Neutrophil (primary cell): Measurements from ENCODE around the gene PI4KA.
"Not testable (repeated sequence)": the region's sequence is repeated elsewhere in the genome, so short reads cannot be mapped to it uniquely, and the experiment has no call there.

Source experiments
- H3K27ac ChIP-seq: fragments of 200-600 bp; sonication (generic); 2 replicates; pipeline ENCODE4 v1.5.1; 2016; ENCODE audit warnings: mild to moderate bottlenecking, moderate library complexity
- H3K27me3 ChIP-seq: fragments of 200-600 bp; sonication (generic); 2 replicates; pipeline ENCODE4 v1.6.0; 2016; ENCODE audit warnings: mild to moderate bottlenecking
- H3K36me3 ChIP-seq: fragments of 200-600 bp; sonication (generic); 2 replicates; pipeline ENCODE4 v1.5.1; 2017
- H3K4me1 ChIP-seq, 2 experiments: fragments of 200-600 bp in 1 of 2; sonication (generic) in 1 of 2; 1 replicate in 1 of 2; 2 replicates in 1 of 2; pipeline versions ENCODE4 v1.5.1 to v1.6.1; 2013 to 2016; ENCODE audit warnings: low read depth in 1 of 2, low read length in 1 of 2, mild to moderate bottlenecking in 1 of 2, moderate library complexity in 1 of 2; ENCODE audit not compliant: control insufficient read depth in 1 of 2, insufficient read depth in 1 of 2
- H3K4me3 ChIP-seq, 2 experiments: fragments of 200-600 bp in 1 of 2; sonication (generic) in 1 of 2; 1 replicate in 1 of 2; 2 replicates in 1 of 2; pipeline ENCODE4 v1.5.1; 2013 to 2016; ENCODE audit warnings: low read depth in 1 of 2, low read length in 1 of 2, mild to moderate bottlenecking in 1 of 2, moderate library complexity in 1 of 2
- H3K9me3 ChIP-seq: fragments of 200-600 bp; sonication (generic); 2 replicates; pipeline ENCODE4 v1.5.1; 2016
- CTCF ChIP-seq: fragments of 200-600 bp; sonication (generic); IDR thresholded peaks from 2 replicates; pipeline ENCODE4 v1.5.1; 2016; ENCODE audit warnings: antibody characterized with exemption

Gene PI4KA

GRCh38 chr22:20672732-20673131 lies 185.9 kb downstream of the PI4KA start:
- no peak for TF ChIP-seq CTCF
- Histone ChIP-seq H3K27me3 (peaks cover 82% of the 10 kb centered on the region), H3K36me3 (no peaks in the 10 kb centered on the region), H3K27ac (no peak overlapping the region), H3K4me1 (no peaks in the 10 kb centered on the region), H3K9me3 (no peaks in the 10 kb centered on the region), H3K4me3 (no peak overlapping the region)

- peaks cover 76% of the 10 kb centered on the region for H3K27me3 ChIP-seq
- H3K4me1 ChIP-seq: no peaks in the 10 kb centered on the region
- no peak for TF ChIP-seq CTCF
- H3K4me3 ChIP-seq: no peak overlapping the region
- H3K9me3 ChIP-seq: no peaks in the 10 kb centered on the region
- no peaks in the 10 kb centered on the region for H3K36me3 ChIP-seq
- H3K27ac ChIP-seq: no peak overlapping the region
These were observed 186.6 kb downstream of the PI4KA start for GRCh38 chr22:20672082-20672424.

- no peak for TF ChIP-seq CTCF
- H3K27me3 ChIP-seq: peaks cover 72% of the 10 kb centered on the region
- H3K4me1 ChIP-seq: no peaks in the 10 kb centered on the region
- no peaks in the 10 kb centered on the region for H3K9me3 ChIP-seq
- H3K4me3 ChIP-seq: no peak overlapping the region
- no peak overlapping the region for H3K27ac ChIP-seq
- H3K36me3 ChIP-seq: no peaks in the 10 kb centered on the region
These were observed 187.1 kb downstream of the PI4KA start for GRCh38 chr22:20671409-20672081.

GRCh38 chr22:20670457-20671261 lies 188.0 kb downstream of the PI4KA start:
- not testable (repeated sequence) for H3K9me3 ChIP-seq, H3K4me3 ChIP-seq, H3K4me1 ChIP-seq, H3K36me3 ChIP-seq, H3K27ac ChIP-seq
- peaks cover 69% of the 10 kb centered on the region for H3K27me3 ChIP-seq

GRCh38 chr22:20669884-20670283 lies 188.7 kb downstream of the PI4KA start:
- H3K27me3 ChIP-seq: peaks cover 62% of the 10 kb centered on the region
- not testable (repeated sequence) for H3K27ac ChIP-seq, H3K9me3 ChIP-seq, H3K36me3 ChIP-seq, H3K4me1 ChIP-seq, H3K4me3 ChIP-seq

- H3K4me1 ChIP-seq: not testable (repeated sequence)
These were observed 189.1 kb downstream of the PI4KA start for GRCh38 chr22:20669471-20669870.

GRCh38 chr22:20668769-20669168 lies 189.8 kb downstream of the PI4KA start:
- not testable (repeated sequence) for H3K36me3 ChIP-seq, H3K9me3 ChIP-seq, H3K27ac ChIP-seq

More at GRCh38 chr22:20669471-20669870, 189.1 kb downstream of the PI4KA start:
- not testable (repeated sequence) for H3K27ac ChIP-seq, H3K36me3 ChIP-seq, H3K9me3 ChIP-seq, H3K4me3 ChIP-seq
- peaks cover 62% of the 10 kb centered on the region for H3K27me3 ChIP-seq

GRCh38 chr22:20668226-20668625 lies 190.4 kb downstream of the PI4KA start:
- H3K27me3 ChIP-seq: peaks cover 58% of the 10 kb centered on the region
- H3K4me1 ChIP-seq, H3K27ac ChIP-seq, H3K9me3 ChIP-seq, H3K36me3 ChIP-seq, H3K4me3 ChIP-seq: not testable (repeated sequence)

More at GRCh38 chr22:20668769-20669168, 189.8 kb downstream of the PI4KA start:
- H3K4me3 ChIP-seq, H3K4me1 ChIP-seq: not testable (repeated sequence)
- H3K27me3 ChIP-seq: peaks cover 60% of the 10 kb centered on the region

GRCh38 chr22:20667548-20667947 lies 191.1 kb downstream of the PI4KA start:
- H3K9me3 ChIP-seq, H3K4me3 ChIP-seq, H3K36me3 ChIP-seq, H3K4me1 ChIP-seq, H3K27ac ChIP-seq: not testable (repeated sequence)
- peaks cover 51% of the 10 kb centered on the region for H3K27me3 ChIP-seq
